Astrocyte (in vitro differentiated cells and primary cell): Measurements from ENCODE around the gene GPC2.

Experiments used
- EZH2 ChIP-seq: IDR thresholded peaks from 2 replicates; pipeline ENCODE4 v1.6.1; 2012; ENCODE audit warnings: mild to moderate bottlenecking, low read length, inconsistent platforms; ENCODE audit not compliant: insufficient read depth
- TF ChIP-seq, protein P1 (sequence below): IDR thresholded peaks from 2 replicates; pipeline ENCODE4 v1.5.1; 2011; ENCODE audit warnings: low read depth, mild to moderate bottlenecking, inconsistent platforms, low read length, moderate library complexity; ENCODE audit not compliant: insufficient read depth

GRCh38 chr7:100176096-100177044 lies 811 bp downstream of the GPC2 start:
- TF ChIP-seq, protein P1, sequence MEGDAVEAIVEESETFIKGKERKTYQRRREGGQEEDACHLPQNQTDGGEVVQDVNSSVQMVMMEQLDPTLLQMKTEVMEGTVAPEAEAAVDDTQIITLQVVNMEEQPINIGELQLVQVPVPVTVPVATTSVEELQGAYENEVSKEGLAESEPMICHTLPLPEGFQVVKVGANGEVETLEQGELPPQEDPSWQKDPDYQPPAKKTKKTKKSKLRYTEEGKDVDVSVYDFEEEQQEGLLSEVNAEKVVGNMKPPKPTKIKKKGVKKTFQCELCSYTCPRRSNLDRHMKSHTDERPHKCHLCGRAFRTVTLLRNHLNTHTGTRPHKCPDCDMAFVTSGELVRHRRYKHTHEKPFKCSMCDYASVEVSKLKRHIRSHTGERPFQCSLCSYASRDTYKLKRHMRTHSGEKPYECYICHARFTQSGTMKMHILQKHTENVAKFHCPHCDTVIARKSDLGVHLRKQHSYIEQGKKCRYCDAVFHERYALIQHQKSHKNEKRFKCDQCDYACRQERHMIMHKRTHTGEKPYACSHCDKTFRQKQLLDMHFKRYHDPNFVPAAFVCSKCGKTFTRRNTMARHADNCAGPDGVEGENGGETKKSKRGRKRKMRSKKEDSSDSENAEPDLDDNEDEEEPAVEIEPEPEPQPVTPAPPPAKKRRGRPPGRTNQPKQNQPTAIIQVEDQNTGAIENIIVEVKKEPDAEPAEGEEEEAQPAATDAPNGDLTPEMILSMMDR, result no peak
- TF ChIP-seq EZH2, result no peak
